GM12878 (cell line): ENCODE data around the gene MLST8.

Experiments
- CREM ChIP-seq: IDR thresholded peaks from 2 replicates; pipeline ENCODE4 v1.6.1; 2014; ENCODE audit warnings: antibody characterized with exemption, low read depth
- EP300 ChIP-seq, 2 experiments: fragments of 150-350 bp in 1 of 2; IDR thresholded peaks; 2 replicates each; pipeline ENCODE4 v1.6.1; 2011 to 2012; ENCODE audit warnings: low read depth in 2 of 2, low read length in 2 of 2, borderline replicate concordance in 1 of 2, improper control_type of control experiment in 1 of 2, inconsistent platforms in 1 of 2; ENCODE audit not compliant: control insufficient read depth in 1 of 2
- JUND ChIP-seq: IDR thresholded peaks from 2 replicates; pipeline ENCODE4 v1.6.1; 2012; ENCODE audit warnings: low read depth, mild to moderate bottlenecking, low read length, improper control_type of control experiment, moderate library complexity
- MYC ChIP-seq: IDR thresholded peaks from 2 replicates; pipeline ENCODE4 v1.6.1; 2011; ENCODE audit warnings: mild to moderate bottlenecking, low read length, moderate library complexity, inconsistent platforms; ENCODE audit not compliant: insufficient read depth, insufficient replicate concordance, insufficient read length, severe bottlenecking
- NRF1 ChIP-seq: conservative IDR thresholded peaks from 2 replicates; pipeline ENCODE4 v1.6.1; 2011; ENCODE audit warnings: mild to moderate bottlenecking, low read depth, low read length, improper control_type of control experiment
- POLR2AphosphoS5 ChIP-seq: IDR thresholded peaks from 2 replicates; pipeline ENCODE4 v1.6.1; 2011; ENCODE audit warnings: mild to moderate bottlenecking, low read length, inconsistent platforms
- POU2F2 ChIP-seq: IDR thresholded peaks from 3 replicates; pipeline ENCODE4 v1.6.1; 2011; ENCODE audit warnings: low read depth, mild to moderate bottlenecking, low read length, borderline replicate concordance
- RAD21 ChIP-seq: IDR thresholded peaks from 2 replicates; pipeline ENCODE4 v1.6.1; 2011; ENCODE audit warnings: mild to moderate bottlenecking, low read depth, low read length, moderate library complexity; ENCODE audit not compliant: insufficient read depth
- TAF1 ChIP-seq: IDR thresholded peaks from 2 replicates; pipeline ENCODE4 v1.6.1; 2011; ENCODE audit warnings: mild to moderate bottlenecking, low read depth, low read length, borderline replicate concordance
- TF ChIP-seq, protein P1 (sequence below), 3 experiments: IDR thresholded peaks in 2 of 3; conservative IDR thresholded peaks in 1 of 3; 2 replicates each; pipeline ENCODE4 v1.5.1; 2011; ENCODE audit warnings: low read depth in 3 of 3, low read length in 3 of 3, mild to moderate bottlenecking in 3 of 3, control low read depth in 2 of 3, moderate library complexity in 2 of 3, inconsistent platforms in 1 of 3, mixed read lengths in 1 of 3; ENCODE audit not compliant: control insufficient read depth in 2 of 3, insufficient read depth in 1 of 3; ENCODE audit errors: extremely low read depth in 1 of 3
- TF ChIP-seq, protein P2 (sequence below): IDR thresholded peaks from 2 replicates; pipeline ENCODE4 v1.6.1; 2012; ENCODE audit warnings: low read depth, low read length, improper control_type of control experiment
- TF ChIP-seq, protein P3 (sequence below): IDR thresholded peaks from 2 replicates; pipeline ENCODE4 v1.6.1; 2012; ENCODE audit warnings: low read depth, low read length, improper control_type of control experiment
- TF ChIP-seq, protein P4 (sequence below): fragments of 450-650 bp; IDR thresholded peaks from 2 replicates; pipeline ENCODE4 v1.6.1; 2014; ENCODE audit warnings: mild to moderate bottlenecking
- TF ChIP-seq, protein P5 (sequence below): IDR thresholded peaks from 2 replicates; pipeline ENCODE4 v1.6.1; 2012; ENCODE audit warnings: mild to moderate bottlenecking, low read depth, low read length

DNA sequence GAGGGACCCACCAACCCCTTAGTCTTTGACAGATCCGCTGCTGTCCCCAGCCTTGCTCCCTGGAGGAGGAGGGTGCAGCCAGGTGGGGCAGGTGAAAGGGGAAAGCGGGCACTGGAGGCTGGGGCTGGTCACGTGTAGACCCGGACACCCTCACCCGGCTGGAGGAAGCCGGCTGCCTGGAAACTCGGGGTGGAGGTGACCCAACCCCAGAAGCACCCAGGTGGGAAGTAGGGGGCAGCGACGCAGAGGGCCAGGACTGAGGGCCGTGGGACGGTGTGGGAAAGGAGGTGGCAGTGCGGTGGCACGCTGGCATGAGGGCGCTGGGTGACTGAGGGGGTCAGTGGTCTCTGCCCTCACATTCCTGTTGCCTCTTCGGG is 47.0 kb upstream of the MLST8 start:
- TF ChIP-seq EP300 (IDR thresholded peaks at IDR 0.05; ENCODE audit: borderline replicate concordance in 1 of 2, control insufficient read depth in 1 of 2, low read depth in 2 of 2, low read length in 2 of 2) (no peak), POLR2AphosphoS5 (no peak), RAD21 (no peak), MYC (no peak), JUND (no peak), POU2F2 (no peak), NRF1 (no peak), TAF1 (no peak), CREM (no peak)
- TF ChIP-seq, protein P1, sequence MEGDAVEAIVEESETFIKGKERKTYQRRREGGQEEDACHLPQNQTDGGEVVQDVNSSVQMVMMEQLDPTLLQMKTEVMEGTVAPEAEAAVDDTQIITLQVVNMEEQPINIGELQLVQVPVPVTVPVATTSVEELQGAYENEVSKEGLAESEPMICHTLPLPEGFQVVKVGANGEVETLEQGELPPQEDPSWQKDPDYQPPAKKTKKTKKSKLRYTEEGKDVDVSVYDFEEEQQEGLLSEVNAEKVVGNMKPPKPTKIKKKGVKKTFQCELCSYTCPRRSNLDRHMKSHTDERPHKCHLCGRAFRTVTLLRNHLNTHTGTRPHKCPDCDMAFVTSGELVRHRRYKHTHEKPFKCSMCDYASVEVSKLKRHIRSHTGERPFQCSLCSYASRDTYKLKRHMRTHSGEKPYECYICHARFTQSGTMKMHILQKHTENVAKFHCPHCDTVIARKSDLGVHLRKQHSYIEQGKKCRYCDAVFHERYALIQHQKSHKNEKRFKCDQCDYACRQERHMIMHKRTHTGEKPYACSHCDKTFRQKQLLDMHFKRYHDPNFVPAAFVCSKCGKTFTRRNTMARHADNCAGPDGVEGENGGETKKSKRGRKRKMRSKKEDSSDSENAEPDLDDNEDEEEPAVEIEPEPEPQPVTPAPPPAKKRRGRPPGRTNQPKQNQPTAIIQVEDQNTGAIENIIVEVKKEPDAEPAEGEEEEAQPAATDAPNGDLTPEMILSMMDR (IDR thresholded peaks at IDR 0.05 in 2 of 3, conservative IDR thresholded peaks at IDR 0.05 in 1 of 3; ENCODE audit: control insufficient read depth in 2 of 3, extremely low read depth in 1 of 3, insufficient read depth in 1 of 3, low read depth in 3 of 3, low read length in 3 of 3) = no peak
- TF ChIP-seq, protein P2, sequence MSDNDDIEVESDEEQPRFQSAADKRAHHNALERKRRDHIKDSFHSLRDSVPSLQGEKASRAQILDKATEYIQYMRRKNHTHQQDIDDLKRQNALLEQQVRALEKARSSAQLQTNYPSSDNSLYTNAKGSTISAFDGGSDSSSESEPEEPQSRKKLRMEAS = no peak
- TF ChIP-seq, protein P3, sequence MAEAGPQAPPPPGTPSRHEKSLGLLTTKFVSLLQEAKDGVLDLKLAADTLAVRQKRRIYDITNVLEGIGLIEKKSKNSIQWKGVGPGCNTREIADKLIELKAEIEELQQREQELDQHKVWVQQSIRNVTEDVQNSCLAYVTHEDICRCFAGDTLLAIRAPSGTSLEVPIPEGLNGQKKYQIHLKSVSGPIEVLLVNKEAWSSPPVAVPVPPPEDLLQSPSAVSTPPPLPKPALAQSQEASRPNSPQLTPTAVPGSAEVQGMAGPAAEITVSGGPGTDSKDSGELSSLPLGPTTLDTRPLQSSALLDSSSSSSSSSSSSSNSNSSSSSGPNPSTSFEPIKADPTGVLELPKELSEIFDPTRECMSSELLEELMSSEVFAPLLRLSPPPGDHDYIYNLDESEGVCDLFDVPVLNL = no peak
- TF ChIP-seq, protein P4, sequence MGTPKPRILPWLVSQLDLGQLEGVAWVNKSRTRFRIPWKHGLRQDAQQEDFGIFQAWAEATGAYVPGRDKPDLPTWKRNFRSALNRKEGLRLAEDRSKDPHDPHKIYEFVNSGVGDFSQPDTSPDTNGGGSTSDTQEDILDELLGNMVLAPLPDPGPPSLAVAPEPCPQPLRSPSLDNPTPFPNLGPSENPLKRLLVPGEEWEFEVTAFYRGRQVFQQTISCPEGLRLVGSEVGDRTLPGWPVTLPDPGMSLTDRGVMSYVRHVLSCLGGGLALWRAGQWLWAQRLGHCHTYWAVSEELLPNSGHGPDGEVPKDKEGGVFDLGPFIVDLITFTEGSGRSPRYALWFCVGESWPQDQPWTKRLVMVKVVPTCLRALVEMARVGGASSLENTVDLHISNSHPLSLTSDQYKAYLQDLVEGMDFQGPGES = no peak
- TF ChIP-seq, protein P5, sequence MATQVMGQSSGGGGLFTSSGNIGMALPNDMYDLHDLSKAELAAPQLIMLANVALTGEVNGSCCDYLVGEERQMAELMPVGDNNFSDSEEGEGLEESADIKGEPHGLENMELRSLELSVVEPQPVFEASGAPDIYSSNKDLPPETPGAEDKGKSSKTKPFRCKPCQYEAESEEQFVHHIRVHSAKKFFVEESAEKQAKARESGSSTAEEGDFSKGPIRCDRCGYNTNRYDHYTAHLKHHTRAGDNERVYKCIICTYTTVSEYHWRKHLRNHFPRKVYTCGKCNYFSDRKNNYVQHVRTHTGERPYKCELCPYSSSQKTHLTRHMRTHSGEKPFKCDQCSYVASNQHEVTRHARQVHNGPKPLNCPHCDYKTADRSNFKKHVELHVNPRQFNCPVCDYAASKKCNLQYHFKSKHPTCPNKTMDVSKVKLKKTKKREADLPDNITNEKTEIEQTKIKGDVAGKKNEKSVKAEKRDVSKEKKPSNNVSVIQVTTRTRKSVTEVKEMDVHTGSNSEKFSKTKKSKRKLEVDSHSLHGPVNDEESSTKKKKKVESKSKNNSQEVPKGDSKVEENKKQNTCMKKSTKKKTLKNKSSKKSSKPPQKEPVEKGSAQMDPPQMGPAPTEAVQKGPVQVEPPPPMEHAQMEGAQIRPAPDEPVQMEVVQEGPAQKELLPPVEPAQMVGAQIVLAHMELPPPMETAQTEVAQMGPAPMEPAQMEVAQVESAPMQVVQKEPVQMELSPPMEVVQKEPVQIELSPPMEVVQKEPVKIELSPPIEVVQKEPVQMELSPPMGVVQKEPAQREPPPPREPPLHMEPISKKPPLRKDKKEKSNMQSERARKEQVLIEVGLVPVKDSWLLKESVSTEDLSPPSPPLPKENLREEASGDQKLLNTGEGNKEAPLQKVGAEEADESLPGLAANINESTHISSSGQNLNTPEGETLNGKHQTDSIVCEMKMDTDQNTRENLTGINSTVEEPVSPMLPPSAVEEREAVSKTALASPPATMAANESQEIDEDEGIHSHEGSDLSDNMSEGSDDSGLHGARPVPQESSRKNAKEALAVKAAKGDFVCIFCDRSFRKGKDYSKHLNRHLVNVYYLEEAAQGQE = no peak
